B cell (primary cell): ENCODE data around the gene LENG8. TPM values are rescaled to one million over a fixed set of nuclear protein-coding genes. Genes with fewer than 3 reads are reported as not detected.
A peak's percentile ranks its signal among the peaks of the same experiment; 100 is the strongest.

ENCODE experiments used
- ATAC-seq: fragments of 200-7000 bp; cut with Tn5 transposase; one replicate; pipeline ENCODE4 v1.10.0; 2021; ENCODE audit warnings: low read depth, mild to moderate bottlenecking, moderate number of reproducible peaks, moderate library complexity
- CTCF ChIA-PET: fragments of 350-600 bp; sonication (Branson Sonifier 250); formaldehyde crosslinking; loops from one replicate; lab custom pipeline; 2021; ENCODE audit warnings: antibody characterized with exemption, inconsistent platforms; lab: Charles Lee
- POLR2A ChIA-PET: fragments of 350-600 bp; sonication (Branson Sonifier 250); formaldehyde crosslinking; loops from one replicate; lab custom pipeline; 2021; ENCODE audit warnings: antibody characterized with exemption; lab: Charles Lee
- DNase-seq: peaks from one replicate; pipeline ENCODE4 v3.0.0; 2013
- H2AFZ ChIP-seq: 2 replicates; pipeline ENCODE4 v1.6.1; 2012; ENCODE audit warnings: mild to moderate bottlenecking, low read depth, low read length; ENCODE audit not compliant: insufficient read depth, poor library complexity, severe bottlenecking
- H3K27ac ChIP-seq, 2 donors: 1 replicate in 1 of 2; 2 replicates in 1 of 2; pipeline ENCODE4 v1.5.1; 2012 to 2013; ENCODE audit warnings: low read length in 2 of 2, mild to moderate bottlenecking in 2 of 2, moderate library complexity in 1 of 2
- H3K27me3 ChIP-seq, 4 experiments: fragments of 200-600 bp in 1 of 4; sonication (generic) in 1 of 4; replicated peaks in 1 of 4; 1 replicate in 2 of 4; 2 replicates in 2 of 4; pipeline versions ENCODE4 v1.6.1 to v1.7.0; 2013 to 2016; ENCODE audit warnings: low read length in 3 of 4, mild to moderate bottlenecking in 2 of 4, mixed read lengths in 1 of 4, moderate library complexity in 1 of 4; ENCODE audit not compliant: insufficient read depth in 4 of 4, control insufficient read depth in 3 of 4; ENCODE audit errors: control extremely low read depth in 1 of 4
- H3K36me3 ChIP-seq, 2 experiments: replicated peaks in 1 of 2; 1 replicate in 1 of 2; 2 replicates in 1 of 2; pipeline versions ENCODE4 v1.6.1 to v1.7.1; 2013; ENCODE audit warnings: low read length in 1 of 2; ENCODE audit not compliant: insufficient read depth in 2 of 2, control insufficient read depth in 1 of 2; ENCODE audit errors: control extremely low read depth in 1 of 2, extremely low read depth in 1 of 2
- H3K4me1 ChIP-seq, 2 donors: fragments of 200-600 bp in 1 of 2; sonication (generic) in 1 of 2; 1 replicate in 1 of 2; 2 replicates in 1 of 2; pipeline versions ENCODE4 v1.5.1 to v1.6.1; 2013 to 2017; ENCODE audit warnings: low read length in 2 of 2; ENCODE audit not compliant: control insufficient read depth in 2 of 2, insufficient read depth in 2 of 2
- H3K4me2 ChIP-seq: replicated peaks from 2 replicates; pipeline ENCODE3; 2012; ENCODE audit warnings: mild to moderate bottlenecking, low read depth, low read length; ENCODE audit not compliant: poor library complexity, severe bottlenecking
- H3K4me3 ChIP-seq, 5 experiments: fragments of 200-600 bp in 1 of 5; sonication (generic) in 1 of 5; 1 replicate in 3 of 5; 2 replicates in 2 of 5; pipeline versions ENCODE4 v1.5.1 to v1.7.0; 2011 to 2016; ENCODE audit warnings: low read length in 4 of 5, mild to moderate bottlenecking in 4 of 5, low read depth in 2 of 5, control low read depth in 1 of 5, moderate library complexity in 1 of 5; ENCODE audit not compliant: insufficient read depth in 1 of 5; ENCODE audit errors: control extremely low read depth in 1 of 5, extremely low read depth in 1 of 5
- H3K79me2 ChIP-seq: fragments of 200-600 bp; sonication (generic); one replicate; pipeline ENCODE4 v1.6.0; 2016; ENCODE audit warnings: low read length; ENCODE audit not compliant: control insufficient read depth, insufficient read depth
- H3K9ac ChIP-seq: fragments of 200-600 bp; sonication (generic); 2 replicates; pipeline ENCODE4 v1.6.1; 2017; ENCODE audit warnings: mild to moderate bottlenecking, low read length, moderate library complexity
- H3K9me3 ChIP-seq, 3 donors: one replicate each; pipeline versions ENCODE4 v1.6.1 to v1.7.1; 2013; ENCODE audit warnings: low read length in 2 of 3; ENCODE audit not compliant: control insufficient read depth in 2 of 3, insufficient read depth in 1 of 3; ENCODE audit errors: control extremely low read depth in 1 of 3
- H4K20me1 ChIP-seq: 2 replicates; pipeline ENCODE4 v1.6.0; 2012; ENCODE audit warnings: mild to moderate bottlenecking, low read length; ENCODE audit not compliant: insufficient read depth, control insufficient read depth, poor library complexity, severe bottlenecking
- H3K27ac Mint-ChIP-seq: one replicate; pipeline ENCODE4 v1.8.0; 2021; ENCODE audit warnings: mixed read lengths
- H3K27me3 Mint-ChIP-seq: one replicate; pipeline ENCODE4 v1.8.0; 2021; ENCODE audit warnings: mixed read lengths
- H3K4me1 Mint-ChIP-seq: one replicate; pipeline ENCODE4 v1.8.0; 2021; ENCODE audit warnings: mixed read lengths
- H3K4me3 Mint-ChIP-seq: one replicate; pipeline ENCODE4 v1.8.0; 2021; ENCODE audit warnings: mixed read lengths
- H3K9me3 Mint-ChIP-seq: one replicate; pipeline ENCODE4 v1.8.0; 2022; ENCODE audit warnings: mixed read lengths; ENCODE audit not compliant: insufficient read depth
- EZH2 ChIP-seq: IDR thresholded peaks from 2 replicates; pipeline ENCODE4 v1.6.1; 2012; ENCODE audit warnings: borderline replicate concordance, low read depth, mild to moderate bottlenecking, moderate library complexity, low read length; ENCODE audit not compliant: insufficient read depth, poor library complexity, severe bottlenecking
- WGBS: methylation state at CpG from one replicate; pipeline ENCODE4 v1.1.5; 2013; ENCODE audit warnings: missing lambda C conversion rate; ENCODE audit not compliant: insufficient coverage; 5-methylcytosine and 5-hydroxymethylcytosine counted together
- intact Hi-C: fragments of 100-400 bp; cut with micrococcal nuclease; formaldehyde crosslinking; loops from one replicate; pipeline ENCODE4 v1.10.0; 2022
- polyA plus RNA-seq: library from polyadenylated mRNA; depleted of rRNA; stranded (reverse); fragments of >200 nt; gene quantifications from 2 replicates; pipeline ENCODE4 v1.2.3, GENCODE V29; 2012
- total RNA-seq, 2 donors: library from RNA; stranded (reverse); fragments of 120-200 nt in 1 of 2; gene quantifications; 1 replicate in 1 of 2; 2 replicates in 1 of 2; pipeline versions ENCODE4 v1.2.3 to v1.2.4, GENCODE V29; 2013 to 2022
- TF ChIP-seq, protein P1 (sequence below): fragments of 200-600 bp; IDR thresholded peaks from one replicate; pipeline ENCODE4 v1.8.0; 2022; ENCODE audit warnings: antibody characterized with exemption, mild to moderate bottlenecking

Gene LENG8
- total and polyA plus RNA-seq, 2 donors (not counting 1 experiment from before 2014, with no cell fraction given) = 687 to 753 TPM

DNA sequence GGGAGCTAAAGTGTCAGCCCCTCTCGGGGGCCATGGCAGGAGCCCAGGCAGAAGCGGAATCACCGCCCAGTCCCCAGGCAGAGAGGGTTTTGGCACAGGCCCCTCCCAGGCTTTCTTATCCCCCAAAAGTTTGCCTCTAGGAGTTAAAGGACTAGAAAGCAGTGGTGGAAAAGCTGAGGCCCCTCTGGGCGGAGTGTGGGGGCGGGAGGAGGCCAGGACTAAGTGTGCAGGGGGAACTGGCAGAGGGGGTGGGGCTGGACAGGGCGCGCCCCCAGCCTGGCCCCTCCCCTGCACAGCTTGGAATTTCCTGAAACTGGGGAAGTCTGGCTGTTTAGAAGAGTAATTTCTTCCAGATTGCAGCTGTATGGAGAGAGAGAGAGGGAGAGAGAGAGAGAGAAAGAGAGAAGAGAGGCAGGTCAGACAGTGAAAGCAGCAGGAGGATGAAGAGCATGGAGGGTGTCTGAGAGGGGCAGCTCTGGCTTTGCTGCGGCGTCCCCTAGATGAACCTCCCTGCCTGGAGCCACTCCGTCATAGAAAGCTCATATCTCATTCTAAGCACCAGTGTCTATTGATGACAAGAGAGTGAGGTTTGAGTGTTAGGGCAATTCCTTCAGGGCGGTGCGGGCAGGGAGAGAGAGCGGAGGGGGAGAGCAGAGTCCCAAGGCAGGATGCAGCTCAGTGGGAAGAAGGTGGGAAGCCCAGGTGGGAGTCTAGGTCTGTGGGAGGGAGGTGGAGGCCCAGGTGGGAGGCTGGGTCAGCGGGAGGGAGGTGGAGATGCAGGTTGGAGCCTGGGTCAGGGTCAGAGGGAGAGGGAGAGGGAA is 24.3 kb downstream of the LENG8 start, which contains the start of gene CDC42EP5:
Gene CDC42EP5 (minus strand): TSS at position 226 of the 821 bp plus-strand sequence. CDS start 7,749 bp downstream, outside the sequence.
- Histone ChIP-seq H3K4me2 (no peak within 1 kb of the TSS), H3K9ac (no peak within 1 kb of the TSS), H3K36me3 (no peaks in the 10 kb centered on the region), H3K9me3 (peaks cover 0 to 4% (median 0%) of the 10 kb centered on the region in 3 donors), H3K79me2 (no peaks in the 10 kb centered on the region), H2AFZ (no peak within 1 kb of the TSS), H4K20me1 (no peaks in the 10 kb centered on the region), H3K4me3 (no peak within 1 kb of the TSS), H3K4me1 (peaks cover 12 to 16% of the 10 kb centered on the region in 2 donors), H3K27ac (no peak within 1 kb of the TSS), H3K27me3 (peaks cover 0 to 43% (median 19%) of the 10 kb centered on the region in 4 experiments)
- peak; percentile 31 for ATAC-seq
- Mint-ChIP-seq H3K27ac (no peak within 1 kb of the TSS), H3K9me3 (no peaks in the 10 kb centered on the region), H3K27me3 (peaks cover 45% of the 10 kb centered on the region), H3K4me3 (no peak within 1 kb of the TSS), H3K4me1 (peaks cover 11% of the 10 kb centered on the region)
- ChIA-PET POLR2A (no interaction called here), CTCF (interaction anchor here (1.1 to 2.0 kb wide), 2 partner anchors 137 to 202 kb away, joined by 3 to 11 read pairs; no protein-coding TSS in a partner anchor)
- DNase-seq = no peak
- intact Hi-C loops = no loop called here
- WGBS = 19% methylated on average over 9 of the region's 14 CpGs
- TF ChIP-seq, protein P1, sequence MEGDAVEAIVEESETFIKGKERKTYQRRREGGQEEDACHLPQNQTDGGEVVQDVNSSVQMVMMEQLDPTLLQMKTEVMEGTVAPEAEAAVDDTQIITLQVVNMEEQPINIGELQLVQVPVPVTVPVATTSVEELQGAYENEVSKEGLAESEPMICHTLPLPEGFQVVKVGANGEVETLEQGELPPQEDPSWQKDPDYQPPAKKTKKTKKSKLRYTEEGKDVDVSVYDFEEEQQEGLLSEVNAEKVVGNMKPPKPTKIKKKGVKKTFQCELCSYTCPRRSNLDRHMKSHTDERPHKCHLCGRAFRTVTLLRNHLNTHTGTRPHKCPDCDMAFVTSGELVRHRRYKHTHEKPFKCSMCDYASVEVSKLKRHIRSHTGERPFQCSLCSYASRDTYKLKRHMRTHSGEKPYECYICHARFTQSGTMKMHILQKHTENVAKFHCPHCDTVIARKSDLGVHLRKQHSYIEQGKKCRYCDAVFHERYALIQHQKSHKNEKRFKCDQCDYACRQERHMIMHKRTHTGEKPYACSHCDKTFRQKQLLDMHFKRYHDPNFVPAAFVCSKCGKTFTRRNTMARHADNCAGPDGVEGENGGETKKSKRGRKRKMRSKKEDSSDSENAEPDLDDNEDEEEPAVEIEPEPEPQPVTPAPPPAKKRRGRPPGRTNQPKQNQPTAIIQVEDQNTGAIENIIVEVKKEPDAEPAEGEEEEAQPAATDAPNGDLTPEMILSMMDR = no peak
- no peak for TF ChIP-seq EZH2

DNA sequence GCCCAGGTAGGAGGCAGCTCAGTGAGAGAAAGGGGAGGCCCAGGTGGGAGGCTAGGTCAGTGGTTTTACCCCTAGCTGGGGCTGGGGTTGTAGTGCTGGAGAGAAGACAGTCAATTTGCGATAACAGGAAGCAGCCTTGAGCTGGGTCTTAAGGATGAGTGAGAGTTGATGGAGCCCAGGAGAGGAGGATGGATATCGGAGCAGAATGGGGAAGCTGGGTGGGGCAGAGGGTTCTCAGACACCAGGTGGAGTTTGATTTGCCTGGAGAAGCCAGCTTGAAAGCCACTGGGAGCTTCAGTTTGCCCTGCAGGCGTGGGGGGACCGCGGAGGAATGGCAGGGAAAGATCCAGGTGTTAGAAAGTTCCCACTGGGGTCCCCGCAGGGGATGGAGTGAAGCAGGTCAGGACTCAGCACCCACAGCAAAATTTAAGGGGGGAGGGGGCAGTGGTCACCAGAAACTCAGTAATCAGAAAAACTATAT is 24.9 kb downstream of the LENG8 start:
- Histone ChIP-seq H3K9me3 (peaks cover 0 to 4% (median 0%) of the 10 kb centered on the region in 3 donors), H3K9ac (no peak overlapping the region), H3K4me3 (no peak overlapping the region), H3K27ac (no peak overlapping the region), H4K20me1 (no peaks in the 10 kb centered on the region), H3K4me1 (peaks cover 12 to 16% of the 10 kb centered on the region in 2 donors), H2AFZ (no peak overlapping the region), H3K27me3 (peaks cover 0 to 40% (median 20%) of the 10 kb centered on the region in 4 experiments), H3K4me2 (no peak overlapping the region), H3K36me3 (no peaks in the 10 kb centered on the region), H3K79me2 (no peaks in the 10 kb centered on the region)
- Mint-ChIP-seq H3K9me3 (no peaks in the 10 kb centered on the region), H3K4me3 (no peak overlapping the region), H3K27me3 (peaks cover 44% of the 10 kb centered on the region), H3K4me1 (peaks cover 15% of the 10 kb centered on the region), H3K27ac (no peak overlapping the region)
- TF ChIP-seq, protein P1 = no peak
- TF ChIP-seq EZH2 = no peak
- ChIA-PET POLR2A (no interaction called here), CTCF (interaction anchor here (1.1 to 2.0 kb wide), 2 partner anchors 137 to 201 kb away, joined by 3 to 11 read pairs; no protein-coding TSS in a partner anchor)
- no peak for DNase-seq
- no peak for ATAC-seq
- 74% methylated on average over 5 of the region's 6 CpGs for WGBS
- intact Hi-C loops = no loop called here
